Coronary artery (tissue), 2 donors: ENCODE results near the gene RFFL.

Source experiments
- DNase-seq: peaks from one replicate; pipeline ENCODE4 v3.0.0-alpha.2; 2017; ENCODE audit warnings: low spot score
- H3K27ac ChIP-seq, 2 donors: fragments of 200-600 bp; sonication (generic); one replicate each; pipeline ENCODE4 v1.5.1; 2016 to 2019
- H3K4me3 ChIP-seq: fragments of 200-600 bp; sonication (generic); 2 replicates; pipeline ENCODE4 v1.5.1; 2016; ENCODE audit warnings: mild to moderate bottlenecking, moderate library complexity
- TF ChIP-seq, protein P1 (sequence below): fragments of 200-600 bp; sonication (generic); IDR thresholded peaks from one replicate; pipeline ENCODE4 v1.5.1; 2019; ENCODE audit warnings: antibody characterized with exemption

RFFL gene

GRCh38 chr17:35018814-35019213, 44.7 kb downstream of the RFFL start:
- no peak for DNase-seq
- H3K4me3 ChIP-seq: no peak overlapping the region
- TF ChIP-seq, protein P1, sequence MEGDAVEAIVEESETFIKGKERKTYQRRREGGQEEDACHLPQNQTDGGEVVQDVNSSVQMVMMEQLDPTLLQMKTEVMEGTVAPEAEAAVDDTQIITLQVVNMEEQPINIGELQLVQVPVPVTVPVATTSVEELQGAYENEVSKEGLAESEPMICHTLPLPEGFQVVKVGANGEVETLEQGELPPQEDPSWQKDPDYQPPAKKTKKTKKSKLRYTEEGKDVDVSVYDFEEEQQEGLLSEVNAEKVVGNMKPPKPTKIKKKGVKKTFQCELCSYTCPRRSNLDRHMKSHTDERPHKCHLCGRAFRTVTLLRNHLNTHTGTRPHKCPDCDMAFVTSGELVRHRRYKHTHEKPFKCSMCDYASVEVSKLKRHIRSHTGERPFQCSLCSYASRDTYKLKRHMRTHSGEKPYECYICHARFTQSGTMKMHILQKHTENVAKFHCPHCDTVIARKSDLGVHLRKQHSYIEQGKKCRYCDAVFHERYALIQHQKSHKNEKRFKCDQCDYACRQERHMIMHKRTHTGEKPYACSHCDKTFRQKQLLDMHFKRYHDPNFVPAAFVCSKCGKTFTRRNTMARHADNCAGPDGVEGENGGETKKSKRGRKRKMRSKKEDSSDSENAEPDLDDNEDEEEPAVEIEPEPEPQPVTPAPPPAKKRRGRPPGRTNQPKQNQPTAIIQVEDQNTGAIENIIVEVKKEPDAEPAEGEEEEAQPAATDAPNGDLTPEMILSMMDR: no peak
- H3K27ac ChIP-seq: no peak overlapping the region

- DNase-seq: no peak
- no peak overlapping the region for H3K27ac ChIP-seq
- TF ChIP-seq, protein P1: no peak
These were observed 46.5 kb downstream of the RFFL start for GRCh38 chr17:35017021-35017420.

DNA sequence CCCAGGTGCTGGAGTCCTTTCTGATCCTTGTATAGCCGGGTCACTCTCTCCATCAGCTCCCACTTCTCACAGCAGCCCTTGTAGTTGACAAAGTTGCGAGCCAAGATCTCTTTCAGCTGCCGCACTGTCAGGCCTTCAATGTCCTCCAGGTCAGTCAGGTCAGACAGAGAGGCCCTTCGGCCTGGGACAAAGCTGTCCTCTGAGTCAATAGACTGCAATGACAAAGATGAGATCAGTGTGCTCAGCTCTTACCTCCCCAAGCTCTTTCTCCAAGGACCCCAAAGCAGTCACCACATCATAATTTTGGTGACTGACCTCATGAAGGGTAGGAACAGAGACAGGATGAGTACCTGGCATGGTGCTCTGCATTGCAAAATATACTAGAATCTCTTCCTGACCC, 47.1 kb downstream of the RFFL start:
- Histone ChIP-seq H3K4me3 (no peak overlapping the region), H3K27ac (no peak overlapping the region)
- DNase-seq: no peak
- TF ChIP-seq, protein P1: no peak

More at GRCh38 chr17:35017021-35017420, 46.5 kb downstream of the RFFL start:
- H3K4me3 ChIP-seq: no peak overlapping the region

GRCh38 chr17:35011671-35012216, 51.8 kb downstream of the RFFL start:
- Histone ChIP-seq H3K27ac (no peak overlapping the region), H3K4me3 (no peak overlapping the region)
- no peak for DNase-seq
- TF ChIP-seq, protein P1: no peak

GRCh38 chr17:35010093-35010492, 53.4 kb downstream of the RFFL start:
- TF ChIP-seq, protein P1: no peak
- Histone ChIP-seq H3K27ac (no peak overlapping the region), H3K4me3 (no peak overlapping the region)
- no peak for DNase-seq

DNA sequence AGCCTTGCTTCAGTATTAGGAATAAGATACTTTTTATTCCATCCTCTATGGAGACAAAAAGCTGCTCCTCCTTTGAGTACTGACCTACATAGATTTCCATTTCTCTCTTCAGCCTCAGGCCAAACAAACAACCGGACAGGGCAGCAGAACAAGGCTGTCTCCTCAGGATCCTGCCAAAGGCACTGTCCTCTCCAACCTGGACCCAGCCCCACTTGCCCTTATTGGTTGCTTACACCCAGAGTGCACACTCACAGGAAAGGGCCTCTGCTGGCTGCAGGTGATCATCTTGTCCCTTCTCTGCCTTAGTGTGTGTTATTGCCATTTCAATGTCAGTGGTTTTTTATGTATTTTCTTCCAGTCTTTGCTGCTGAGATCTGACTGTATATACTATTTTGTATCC, 56.5 kb downstream of the RFFL start:
- Histone ChIP-seq H3K27ac (no peak overlapping the region), H3K4me3 (no peak overlapping the region)
- TF ChIP-seq, protein P1: no peak
- DNase-seq: no peak

DNA sequence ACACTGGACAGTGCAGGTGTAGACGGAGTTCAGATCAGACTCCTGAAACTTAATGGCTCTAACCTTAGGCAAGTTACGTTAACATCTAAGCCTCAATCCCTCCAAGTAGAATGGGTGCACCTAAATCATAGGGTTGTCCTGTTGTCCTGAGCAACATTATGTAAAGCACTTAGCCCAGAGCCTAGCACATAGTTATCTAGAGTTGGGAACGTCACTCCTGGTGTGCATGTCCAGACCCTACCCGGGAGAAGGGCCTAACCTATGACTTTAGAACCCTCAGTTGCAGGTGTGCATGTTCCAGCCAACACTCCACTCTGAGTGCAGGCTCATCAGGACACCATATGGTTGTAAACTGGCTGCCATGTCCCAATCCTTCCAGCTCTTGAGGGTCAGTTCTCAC, 57.2 kb downstream of the RFFL start:
- no peak for DNase-seq
- TF ChIP-seq, protein P1: no peak
- Histone ChIP-seq H3K4me3 (no peak overlapping the region), H3K27ac (no peak overlapping the region)
